Stimulated activated CD4-positive, alpha-beta T cell treated with anti-CD3 and anti-CD28 coated beads, Interleukin-15, amount 100 ng/mL, for 1 hour (primary cell): ENCODE results near the gene PATJ.
"Not testable (repeated sequence)": the region's sequence is repeated elsewhere in the genome, so short reads cannot be mapped to it uniquely, and the experiment has no call there.

Experiments used
- DNase-seq, 2 donors: peaks; one replicate each; pipeline ENCODE4 v3.0.0-alpha.2; 2020; ENCODE audit warnings: low read depth in 1 of 2, low spot score in 1 of 2

Gene PATJ

GRCh38 chr1:62198781-62199125 is 456.5 kb downstream of the PATJ start:
- DNase-seq, result no peak

GRCh38 chr1:62207187-62207586 is 464.9 kb downstream of the PATJ start:
- no peak for DNase-seq

GRCh38 chr1:62208087-62208486 is 465.8 kb downstream of the PATJ start:
- DNase-seq, result no peak

- no peak for DNase-seq
Measured at GRCh38 chr1:62208970-62209369, 466.7 kb downstream of the PATJ start.

DNA sequence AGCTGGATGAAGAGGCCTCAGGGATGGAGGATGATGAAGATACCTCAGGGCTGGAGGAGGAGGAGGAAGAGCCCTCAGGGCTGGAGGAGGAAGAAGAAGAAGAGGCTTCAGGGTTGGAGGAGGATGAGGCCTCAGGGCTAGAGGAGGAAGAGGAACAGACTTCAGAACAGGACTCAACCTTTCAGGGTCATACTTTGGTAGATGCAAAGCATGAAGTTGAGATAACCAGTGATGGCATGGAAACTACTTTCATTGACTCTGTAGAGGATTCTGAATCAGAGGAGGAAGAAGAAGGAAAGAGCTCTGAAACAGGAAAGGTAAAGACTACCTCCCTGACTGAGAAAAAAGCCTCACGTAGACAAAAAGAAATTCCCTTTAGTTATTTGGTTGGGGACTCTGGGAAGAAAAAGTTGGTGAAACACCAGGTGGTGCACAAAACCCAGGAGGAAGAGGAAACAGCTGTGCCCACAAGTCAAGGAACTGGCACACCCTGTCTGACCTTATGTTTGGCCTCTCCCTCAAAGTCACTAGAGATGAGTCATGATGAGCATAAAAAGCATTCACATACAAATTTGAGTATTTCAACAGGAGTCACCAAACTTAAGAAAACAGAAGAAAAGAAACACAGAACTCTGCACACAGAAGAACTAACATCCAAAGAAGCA is 467.8 kb downstream of the PATJ start:
- no peak for DNase-seq

- no peak for DNase-seq
Measured at GRCh38 chr1:62210960-62211359, 468.7 kb downstream of the PATJ start.

DNA sequence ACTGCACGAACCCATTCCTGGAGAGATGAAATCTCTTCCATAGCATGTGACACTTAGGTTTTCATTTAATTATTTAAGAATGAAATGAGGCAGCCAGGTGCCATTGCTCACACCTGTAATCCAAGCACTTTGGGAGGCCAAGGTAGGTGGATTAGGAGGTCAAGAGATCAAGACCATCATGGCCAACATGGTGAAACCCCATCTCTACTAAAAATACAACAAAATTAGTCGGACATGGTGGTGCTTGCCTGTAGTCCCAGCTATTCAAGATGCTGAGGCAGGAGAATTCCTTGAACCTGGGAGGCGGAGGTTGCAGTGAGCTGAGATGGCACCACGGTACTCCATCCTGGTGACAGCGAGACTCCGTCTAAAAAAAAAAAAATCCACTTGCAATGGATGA is 470.1 kb downstream of the PATJ start:
- DNase-seq, result no peak

GRCh38 chr1:62213075-62213914 is 471.0 kb downstream of the PATJ start:
- DNase-seq, result no peak

- DNase-seq, result no peak
Measured at GRCh38 chr1:62218604-62219003, 476.3 kb downstream of the PATJ start.

DNA sequence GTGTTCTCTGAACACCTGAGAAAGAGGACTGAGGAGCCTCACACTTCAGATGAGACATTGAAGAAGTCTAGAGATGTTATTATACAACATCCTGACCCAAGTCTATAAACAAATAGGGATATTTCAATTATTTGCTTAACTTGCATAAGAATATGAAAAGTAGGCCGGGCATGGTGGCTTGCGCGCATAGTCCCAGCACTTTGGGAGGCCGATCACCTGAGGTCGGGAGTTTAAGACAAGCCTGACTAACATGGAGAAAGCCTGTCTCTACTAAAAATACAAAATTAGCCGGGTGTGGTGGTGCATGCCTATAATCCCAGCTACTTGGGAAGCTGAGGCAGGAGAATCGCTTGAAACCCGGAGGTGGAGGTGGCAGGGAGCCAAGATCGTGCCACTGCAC is 478.2 kb downstream of the PATJ start:
- DNase-seq, result not testable (repeated sequence)

GRCh38 chr1:62221171-62221570 is 478.9 kb downstream of the PATJ start:
- DNase-seq, result no peak

DNA sequence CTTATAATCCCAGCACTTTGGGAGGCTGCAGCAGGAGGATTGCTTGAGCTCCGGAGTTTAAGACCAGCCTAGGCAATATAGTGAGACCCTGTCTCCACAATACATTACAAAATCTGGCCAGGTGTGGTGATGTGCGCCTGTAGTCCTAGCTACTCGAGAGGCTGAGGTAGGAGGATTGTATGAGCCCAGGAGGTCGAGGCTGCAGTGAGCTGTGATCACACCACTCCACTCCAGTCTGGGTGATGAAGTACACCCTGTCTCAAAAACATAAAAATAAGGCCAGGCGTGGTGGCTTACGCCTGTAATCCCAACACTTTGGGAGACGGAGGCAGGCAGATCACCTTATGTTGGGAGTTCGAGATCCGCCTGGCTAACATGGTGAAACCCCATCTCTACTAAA is 480.0 kb downstream of the PATJ start:
- no peak for DNase-seq

DNA sequence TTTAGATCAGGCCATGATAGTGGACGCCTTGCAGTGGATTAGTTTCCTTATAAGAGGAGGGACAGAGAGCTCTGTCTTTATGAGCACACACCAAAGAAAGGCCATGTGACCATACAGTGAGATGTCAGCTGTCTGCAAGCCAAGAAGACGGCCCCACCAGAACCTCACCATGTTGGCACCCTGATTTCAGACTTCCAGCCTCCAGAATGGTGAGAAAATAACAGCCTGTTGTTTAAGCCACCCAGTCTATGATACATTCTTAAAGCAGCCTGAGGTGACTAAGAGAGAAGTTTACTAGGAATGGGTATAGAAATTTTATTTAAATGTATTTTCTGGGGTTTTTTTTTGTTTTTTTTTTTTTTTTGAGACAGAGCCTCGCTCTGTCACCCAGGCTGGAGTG is 481.9 kb downstream of the PATJ start:
- DNase-seq, result no peak

DNA sequence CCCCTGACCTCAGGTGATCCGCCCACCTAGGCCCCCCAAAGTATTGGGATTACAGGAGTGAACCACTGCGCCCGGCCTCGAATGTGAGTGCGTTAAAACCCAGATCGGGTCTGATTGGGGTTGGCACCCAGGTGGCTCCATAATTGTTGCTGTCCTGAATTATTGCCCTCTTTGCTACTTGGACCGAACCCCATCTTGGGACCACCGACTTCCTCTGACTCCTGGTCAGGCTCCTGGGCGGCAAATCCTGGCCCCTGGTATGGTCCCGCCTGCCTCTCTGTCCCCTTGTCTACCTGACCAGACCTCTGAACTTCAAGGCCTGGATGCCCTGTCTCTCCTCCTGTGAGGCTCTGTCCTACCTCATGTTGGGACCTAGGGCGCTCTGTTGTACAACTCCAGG is 485.2 kb downstream of the PATJ start:
- DNase-seq, result no peak
